H9 (cell line): ENCODE measurements around the gene FXYD3. TPM values are rescaled to one million over a fixed set of nuclear protein-coding genes. Genes with fewer than 3 reads are reported as not detected.

Experiments used
- DNase-seq: peaks from one replicate; pipeline ENCODE4 v3.0.0-alpha.2; 2017
- H2AFZ ChIP-seq: one replicate; pipeline ENCODE4 v1.6.1; 2013; ENCODE audit warnings: mild to moderate bottlenecking, low read length, control low read depth, moderate library complexity
- H2AK5ac ChIP-seq: 2 replicates; pipeline ENCODE4 v1.6.1; 2013; ENCODE audit warnings: low read length, control low read depth, mixed read lengths; ENCODE audit not compliant: insufficient read length
- H2BK120ac ChIP-seq: one replicate; pipeline ENCODE4 v1.6.1; 2013; ENCODE audit warnings: low read depth, mild to moderate bottlenecking, low read length, control low read depth, inconsistent platforms; ENCODE audit not compliant: poor library complexity, severe bottlenecking
- H2BK12ac ChIP-seq: 2 replicates; pipeline ENCODE4 v1.6.1; 2013; ENCODE audit warnings: low read length, control low read depth, mixed read lengths, low read depth; ENCODE audit not compliant: insufficient read length
- H2BK15ac ChIP-seq: 2 replicates; pipeline ENCODE4 v1.6.1; 2013; ENCODE audit warnings: low read depth, low read length, control low read depth
- H2BK20ac ChIP-seq: one replicate; pipeline ENCODE4 v1.6.1; 2013; ENCODE audit warnings: low read depth, mild to moderate bottlenecking, low read length, control low read depth, inconsistent platforms; ENCODE audit not compliant: poor library complexity, severe bottlenecking
- H2BK5ac ChIP-seq: 2 replicates; pipeline ENCODE4 v1.6.1; 2013; ENCODE audit warnings: low read length, control low read depth, mixed read lengths; ENCODE audit not compliant: insufficient read length
- H3K14ac ChIP-seq: 2 replicates; pipeline ENCODE4 v1.6.1; 2013; ENCODE audit warnings: low read length, control low read depth; ENCODE audit not compliant: insufficient read depth
- H3K18ac ChIP-seq: 2 replicates; pipeline ENCODE4 v1.6.1; 2013; ENCODE audit warnings: low read depth, mild to moderate bottlenecking, mixed read lengths, low read length, control low read depth; ENCODE audit not compliant: insufficient read length
- H3K23ac ChIP-seq: 2 replicates; pipeline ENCODE4 v1.6.1; 2013; ENCODE audit warnings: low read length, control low read depth, mixed read lengths, low read depth; ENCODE audit not compliant: insufficient read length
- H3K23me2 ChIP-seq: 2 replicates; pipeline ENCODE4 v1.6.1; 2013; ENCODE audit warnings: low read depth, mild to moderate bottlenecking, mixed read lengths, low read length, control low read depth; ENCODE audit not compliant: insufficient read length, poor library complexity, severe bottlenecking
- H3K27ac ChIP-seq: 2 replicates; pipeline ENCODE4 v1.5.1; 2013; ENCODE audit warnings: low read length, control low read depth, mixed read lengths, low read depth; ENCODE audit not compliant: insufficient read length
- H3K27me3 ChIP-seq: 2 replicates; pipeline ENCODE4 v1.6.1; 2013; ENCODE audit warnings: low read length, control low read depth, inconsistent platforms; ENCODE audit not compliant: insufficient read depth
- H3K4ac ChIP-seq: 2 replicates; pipeline ENCODE4 v1.6.1; 2013; ENCODE audit warnings: low read depth, mild to moderate bottlenecking, control low read depth, inconsistent platforms, low read length, moderate library complexity
- H3K4me1 ChIP-seq: 2 replicates; pipeline ENCODE4 v1.6.1; 2013; ENCODE audit warnings: low read length, control low read depth, inconsistent platforms; ENCODE audit not compliant: insufficient read depth
- H3K4me2 ChIP-seq: 2 replicates; pipeline ENCODE4 v1.6.1; 2013; ENCODE audit warnings: low read length, control low read depth, mixed read lengths; ENCODE audit not compliant: insufficient read length, insufficient read depth
- H3K56ac ChIP-seq: 2 replicates; pipeline ENCODE4 v1.6.1; 2013; ENCODE audit warnings: low read depth, mild to moderate bottlenecking, mixed read lengths, low read length, control low read depth; ENCODE audit not compliant: insufficient read length
- H3K79me1 ChIP-seq: 2 replicates; pipeline ENCODE4 v1.6.1; 2013; ENCODE audit warnings: low read depth, mild to moderate bottlenecking, moderate library complexity, low read length, control low read depth, inconsistent platforms; ENCODE audit not compliant: insufficient read depth, poor library complexity, severe bottlenecking
- H3K79me2 ChIP-seq: 2 replicates; pipeline ENCODE4 v1.6.1; 2013; ENCODE audit warnings: low read length, control low read depth, inconsistent platforms; ENCODE audit not compliant: insufficient read depth
- H3K9ac ChIP-seq: 2 replicates; pipeline ENCODE4 v1.6.1; 2013; ENCODE audit warnings: low read length, control low read depth, mixed read lengths; ENCODE audit not compliant: insufficient read length; ENCODE audit errors: extremely low read depth
- H3K9me3 ChIP-seq: one replicate; pipeline ENCODE4 v1.6.1; 2013; ENCODE audit warnings: low read depth, low read length, inconsistent platforms; ENCODE audit not compliant: control insufficient read depth
- H3T11ph ChIP-seq: one replicate; pipeline ENCODE4 v1.6.1; 2013; ENCODE audit warnings: mild to moderate bottlenecking, low read length, control low read depth, inconsistent platforms
- H4K20me1 ChIP-seq: one replicate; pipeline ENCODE4 v1.6.1; 2013; ENCODE audit not compliant: control insufficient read depth, insufficient read length, insufficient read depth
- H4K5ac ChIP-seq: 2 replicates; pipeline ENCODE4 v1.6.1; 2013; ENCODE audit warnings: low read depth, mild to moderate bottlenecking, mixed read lengths, low read length, control low read depth; ENCODE audit not compliant: insufficient read length
- H4K8ac ChIP-seq: replicated peaks from 2 replicates; pipeline ENCODE4 v1.6.1; 2013; ENCODE audit warnings: low read length, control low read depth, mixed read lengths, low read depth; ENCODE audit not compliant: insufficient read length
- H4K91ac ChIP-seq: 2 replicates; pipeline ENCODE4 v1.6.1; 2013; ENCODE audit warnings: low read depth, mild to moderate bottlenecking, moderate library complexity, mixed read lengths, low read length, control low read depth; ENCODE audit not compliant: insufficient read length
- H3K27ac Mint-ChIP-seq, 3 experiments: 2 replicates in 2 of 3; 3 replicates in 1 of 3; pipeline ENCODE4 v1.8.0; 2020 to 2021; ENCODE audit warnings: mixed read lengths in 3 of 3, mild to moderate bottlenecking in 1 of 3, moderate library complexity in 1 of 3
- H3K27me3 Mint-ChIP-seq: 2 replicates; pipeline ENCODE4 v1.8.0; 2021; ENCODE audit warnings: low read depth, mild to moderate bottlenecking, moderate library complexity, mixed read lengths
- H3K36me3 Mint-ChIP-seq, 3 experiments: 2 replicates in 2 of 3; 3 replicates in 1 of 3; pipeline ENCODE4 v1.8.0; 2020 to 2021; ENCODE audit warnings: low read depth in 3 of 3, mixed read lengths in 3 of 3; ENCODE audit not compliant: insufficient read depth in 1 of 3
- H3K4me1 Mint-ChIP-seq, 2 experiments: 2 replicates each; pipeline ENCODE4 v1.8.0; 2020; ENCODE audit warnings: mixed read lengths in 2 of 2
- H3K4me3 Mint-ChIP-seq, 2 experiments: 2 replicates in 1 of 2; 3 replicates in 1 of 2; pipeline ENCODE4 v1.8.0; 2020 to 2021; ENCODE audit warnings: mild to moderate bottlenecking in 2 of 2, mixed read lengths in 2 of 2, moderate library complexity in 1 of 2
- H3K9me3 Mint-ChIP-seq, 2 experiments: 2 replicates in 1 of 2; 3 replicates in 1 of 2; pipeline ENCODE4 v1.8.0; 2020; ENCODE audit warnings: mild to moderate bottlenecking in 2 of 2, mixed read lengths in 2 of 2, moderate library complexity in 1 of 2
- CTCF ChIP-seq: fragments of 200-600 bp; sonication (generic); conservative IDR thresholded peaks from 3 replicates; pipeline ENCODE4 v1.8.0; 2021; ENCODE audit warnings: antibody characterized with exemption, mild to moderate bottlenecking
- WGBS: extraction: QIAGEN DNeasy Blood & Tissue Kit; methylation state at CpG from one replicate; pipeline ENCODE4 v1.1.7; 2013; ENCODE audit warnings: missing lambda C conversion rate, low lambda C conversion rate, mixed read lengths; ENCODE audit not compliant: insufficient read length; ENCODE audit errors: extremely low coverage; 5-methylcytosine and 5-hydroxymethylcytosine counted together
- total RNA-seq: library from RNA; stranded (reverse); gene quantifications from 2 replicates; pipeline ENCODE4 v1.2.1, GENCODE V29; 2021

FXYD3 gene
- total RNA-seq, 1 experiment from 2014 or later = 1.5 TPM

GRCh38 chr19:35077411-35078223 lies 38.0 kb upstream of the FXYD3 start:
- Histone ChIP-seq H4K8ac (no peak overlapping the region), H2BK15ac (no peak overlapping the region), H2BK120ac (no peak overlapping the region), H3K56ac (no peak overlapping the region), H2BK12ac (no peak overlapping the region), H3K23ac (no peak overlapping the region), H3K79me2 (no peaks in the 10 kb centered on the region), H3K27me3 (no peaks in the 10 kb centered on the region), H3K4me2 (no peak overlapping the region), H2AK5ac (no peak overlapping the region), H3K27ac (no peak overlapping the region), H3K23me2 (no peaks in the 10 kb centered on the region), H2BK5ac (no peak overlapping the region), H3T11ph (no peak overlapping the region), H3K9me3 (no peaks in the 10 kb centered on the region), H4K91ac (no peak overlapping the region), H2BK20ac (no peak overlapping the region), H3K79me1 (no peaks in the 10 kb centered on the region), H2AFZ (no peak overlapping the region), H3K14ac (no peak overlapping the region), H3K4me1 (no peaks in the 10 kb centered on the region), H3K4ac (no peak overlapping the region), H3K9ac (no peak overlapping the region), H4K20me1 (no peaks in the 10 kb centered on the region), H3K18ac (no peak overlapping the region), H4K5ac (no peak overlapping the region)
- H3K9me3 Mint-ChIP-seq = peaks cover 0 to 3% of the 10 kb centered on the region in 2 experiments; a peak in 4 of 5 replicates
- no peak for TF ChIP-seq CTCF
- peaks cover 9% of the 10 kb centered on the region for H3K27me3 Mint-ChIP-seq
- WGBS = no CpG with 5 or more reads among the region's 17 CpGs
- 0 out of 7 replicates have a peak, but pooled peaks cover 0 to 2% (median 0%) of the 10 kb centered on the region in 3 experiments for H3K36me3 Mint-ChIP-seq
- no peak overlapping the region for H3K4me3 Mint-ChIP-seq
- no peak overlapping the region; a peak in 2 of 7 replicates for H3K27ac Mint-ChIP-seq
- no peak for DNase-seq
- peaks cover 0 to 5% of the 10 kb centered on the region in 2 experiments; a peak in 2 of 4 replicates for H3K4me1 Mint-ChIP-seq
